PC-9 (cell line): Measurements from ENCODE around the gene ABCE1.

Experiments used
- EZH2 ChIP-seq: fragments of 200-600 bp; sonication (generic); IDR thresholded peaks from 2 replicates; pipeline ENCODE4 v1.8.0; 2017; ENCODE audit warnings: antibody characterized with exemption, low read depth
- TF ChIP-seq, protein P1 (sequence below): fragments of 200-600 bp; sonication (generic); conservative IDR thresholded peaks from 2 replicates; pipeline ENCODE4 v1.6.1; 2017; ENCODE audit warnings: mixed run types, antibody characterized with exemption, mild to moderate bottlenecking, moderate library complexity

DNA sequence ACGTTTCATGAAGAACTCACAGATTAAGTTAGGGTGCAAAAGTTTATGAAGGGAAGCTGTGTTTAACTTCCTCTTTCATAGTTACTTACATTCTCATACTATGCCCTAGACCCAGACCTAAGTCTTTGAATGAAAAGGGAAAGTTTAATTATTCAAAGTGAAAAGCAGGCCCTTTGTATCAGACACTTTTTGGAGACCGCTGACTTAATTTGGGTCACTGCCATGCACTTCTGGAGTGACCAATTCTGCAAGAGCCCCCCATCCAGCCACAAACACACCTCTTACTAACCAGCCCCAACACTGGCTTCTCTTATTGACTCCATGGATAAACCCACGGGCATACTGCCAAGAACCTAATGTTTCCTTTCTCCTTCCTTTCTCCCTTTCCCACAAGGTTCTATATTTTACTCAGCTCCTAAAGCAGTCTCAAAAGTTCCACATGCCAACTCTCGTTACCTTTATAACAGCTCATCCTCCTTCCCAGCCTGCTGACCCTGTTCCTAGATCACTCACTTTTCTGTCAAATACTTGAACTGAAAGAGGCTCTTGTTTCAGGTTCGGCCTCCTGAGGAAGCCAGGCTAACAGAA is 34.5 kb downstream of the ABCE1 start:
- TF ChIP-seq, protein P1, sequence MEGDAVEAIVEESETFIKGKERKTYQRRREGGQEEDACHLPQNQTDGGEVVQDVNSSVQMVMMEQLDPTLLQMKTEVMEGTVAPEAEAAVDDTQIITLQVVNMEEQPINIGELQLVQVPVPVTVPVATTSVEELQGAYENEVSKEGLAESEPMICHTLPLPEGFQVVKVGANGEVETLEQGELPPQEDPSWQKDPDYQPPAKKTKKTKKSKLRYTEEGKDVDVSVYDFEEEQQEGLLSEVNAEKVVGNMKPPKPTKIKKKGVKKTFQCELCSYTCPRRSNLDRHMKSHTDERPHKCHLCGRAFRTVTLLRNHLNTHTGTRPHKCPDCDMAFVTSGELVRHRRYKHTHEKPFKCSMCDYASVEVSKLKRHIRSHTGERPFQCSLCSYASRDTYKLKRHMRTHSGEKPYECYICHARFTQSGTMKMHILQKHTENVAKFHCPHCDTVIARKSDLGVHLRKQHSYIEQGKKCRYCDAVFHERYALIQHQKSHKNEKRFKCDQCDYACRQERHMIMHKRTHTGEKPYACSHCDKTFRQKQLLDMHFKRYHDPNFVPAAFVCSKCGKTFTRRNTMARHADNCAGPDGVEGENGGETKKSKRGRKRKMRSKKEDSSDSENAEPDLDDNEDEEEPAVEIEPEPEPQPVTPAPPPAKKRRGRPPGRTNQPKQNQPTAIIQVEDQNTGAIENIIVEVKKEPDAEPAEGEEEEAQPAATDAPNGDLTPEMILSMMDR: no peak
- no peak for TF ChIP-seq EZH2
